DOHH2 (cell line): ENCODE data around the gene DISC1.

Experiments
- H3F3A ChIP-seq: fragments of 200-600 bp; sonication (generic), shearing (Covaris generic); 2 replicates; pipeline ENCODE4 v1.6.0; 2016; ENCODE audit warnings: antibody characterized with exemption, mild to moderate bottlenecking; ENCODE audit not compliant: control insufficient read depth, insufficient read depth
- H3K27ac ChIP-seq: fragments of 200-600 bp; sonication (generic); 2 replicates; pipeline ENCODE4 v1.5.1; 2014; ENCODE audit warnings: low read depth, mild to moderate bottlenecking, low read length, moderate library complexity
- H3K27me3 ChIP-seq: fragments of 200-600 bp; sonication (generic); 2 replicates; pipeline ENCODE4 v1.6.1; 2014; ENCODE audit warnings: mild to moderate bottlenecking, low read length, mixed read lengths; ENCODE audit not compliant: control insufficient read depth
- H3K36me3 ChIP-seq: fragments of 200-600 bp; sonication (generic); 2 replicates; pipeline ENCODE4 v1.6.1; 2014; ENCODE audit warnings: mild to moderate bottlenecking, low read length, moderate library complexity, mixed read lengths; ENCODE audit not compliant: control insufficient read depth
- H3K4me1 ChIP-seq: fragments of 200-600 bp; sonication (generic); 2 replicates; pipeline ENCODE4 v1.6.1; 2014; ENCODE audit warnings: mild to moderate bottlenecking, low read length, mixed read lengths; ENCODE audit not compliant: control insufficient read depth
- H3K4me2 ChIP-seq: fragments of 200-600 bp; sonication (generic); 2 replicates; pipeline ENCODE4 v1.6.0; 2014; ENCODE audit warnings: mild to moderate bottlenecking, low read length, moderate library complexity
- H3K4me3 ChIP-seq: fragments of 200-600 bp; sonication (generic); 2 replicates; pipeline ENCODE4 v1.5.1; 2014; ENCODE audit warnings: mild to moderate bottlenecking, low read length, mixed read lengths
- H3K79me2 ChIP-seq: fragments of 200-600 bp; sonication (generic); 2 replicates; pipeline ENCODE4 v1.6.1; 2014; ENCODE audit warnings: mild to moderate bottlenecking, low read length, mixed read lengths; ENCODE audit not compliant: control insufficient read depth
- H3K9me2 ChIP-seq: fragments of 200-600 bp; sonication (generic); replicated peaks from 2 replicates; pipeline ENCODE4 v1.6.1; 2014; ENCODE audit warnings: mild to moderate bottlenecking, low read length, mixed read lengths; ENCODE audit not compliant: control insufficient read depth
- H3K9me3 ChIP-seq: fragments of 200-600 bp; sonication (generic); 2 replicates; pipeline ENCODE4 v1.6.1; 2014; ENCODE audit warnings: antibody characterized with exemption, low read length, mixed read lengths; ENCODE audit not compliant: control insufficient read depth, insufficient read depth
- H4K20me1 ChIP-seq: fragments of 200-600 bp; sonication (generic); 2 replicates; pipeline ENCODE4 v1.6.0; 2014; ENCODE audit warnings: low read depth, mild to moderate bottlenecking, antibody characterized with exemption, low read length, moderate library complexity; ENCODE audit not compliant: control insufficient read depth, insufficient read depth
- EZH2phosphoT487 ChIP-seq: fragments of 200-600 bp; sonication (generic); IDR thresholded peaks from 2 replicates; pipeline ENCODE4 v1.6.1; 2017; ENCODE audit warnings: borderline replicate concordance, mild to moderate bottlenecking, antibody characterized with exemption, low read length, moderate library complexity, mixed read lengths
- TF ChIP-seq, protein P1 (sequence below): fragments of 200-600 bp; sonication (generic); IDR thresholded peaks from one replicate; pipeline ENCODE4 v1.5.1; 2014; ENCODE audit warnings: antibody characterized with exemption, mild to moderate bottlenecking, low read depth, low read length; ENCODE audit not compliant: poor library complexity, severe bottlenecking

Gene DISC1

GRCh38 chr1:231828182-231828920, 201.8 kb downstream of the DISC1 start:
- Histone ChIP-seq H3K27ac (no peak overlapping the region), H3K4me2 (no peak overlapping the region)

GRCh38 chr1:231829332-231829731, 202.7 kb downstream of the DISC1 start:
- no peaks in the 10 kb centered on the region for H3K27me3 ChIP-seq
- no peaks in the 10 kb centered on the region for H3K36me3 ChIP-seq
- H3K4me3 ChIP-seq = no peak overlapping the region
- no peaks in the 10 kb centered on the region for H3K9me2 ChIP-seq
- no peak for TF ChIP-seq EZH2phosphoT487
- TF ChIP-seq, protein P1, sequence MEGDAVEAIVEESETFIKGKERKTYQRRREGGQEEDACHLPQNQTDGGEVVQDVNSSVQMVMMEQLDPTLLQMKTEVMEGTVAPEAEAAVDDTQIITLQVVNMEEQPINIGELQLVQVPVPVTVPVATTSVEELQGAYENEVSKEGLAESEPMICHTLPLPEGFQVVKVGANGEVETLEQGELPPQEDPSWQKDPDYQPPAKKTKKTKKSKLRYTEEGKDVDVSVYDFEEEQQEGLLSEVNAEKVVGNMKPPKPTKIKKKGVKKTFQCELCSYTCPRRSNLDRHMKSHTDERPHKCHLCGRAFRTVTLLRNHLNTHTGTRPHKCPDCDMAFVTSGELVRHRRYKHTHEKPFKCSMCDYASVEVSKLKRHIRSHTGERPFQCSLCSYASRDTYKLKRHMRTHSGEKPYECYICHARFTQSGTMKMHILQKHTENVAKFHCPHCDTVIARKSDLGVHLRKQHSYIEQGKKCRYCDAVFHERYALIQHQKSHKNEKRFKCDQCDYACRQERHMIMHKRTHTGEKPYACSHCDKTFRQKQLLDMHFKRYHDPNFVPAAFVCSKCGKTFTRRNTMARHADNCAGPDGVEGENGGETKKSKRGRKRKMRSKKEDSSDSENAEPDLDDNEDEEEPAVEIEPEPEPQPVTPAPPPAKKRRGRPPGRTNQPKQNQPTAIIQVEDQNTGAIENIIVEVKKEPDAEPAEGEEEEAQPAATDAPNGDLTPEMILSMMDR = no peak
- H3K4me2 ChIP-seq = no peak overlapping the region
- H3K9me3 ChIP-seq = no peaks in the 10 kb centered on the region
- no peaks in the 10 kb centered on the region for H4K20me1 ChIP-seq
- H3K27ac ChIP-seq = no peak overlapping the region
- no peaks in the 10 kb centered on the region for H3F3A ChIP-seq
- no peaks in the 10 kb centered on the region for H3K4me1 ChIP-seq
- no peaks in the 10 kb centered on the region for H3K79me2 ChIP-seq

More at GRCh38 chr1:231828182-231828920, 201.8 kb downstream of the DISC1 start:
- no peak overlapping the region for H3K4me3 ChIP-seq
- H3K79me2 ChIP-seq = no peaks in the 10 kb centered on the region
- H4K20me1 ChIP-seq = no peaks in the 10 kb centered on the region
- no peaks in the 10 kb centered on the region for H3K36me3 ChIP-seq
- H3K9me2 ChIP-seq = no peaks in the 10 kb centered on the region
- no peaks in the 10 kb centered on the region for H3K9me3 ChIP-seq
- no peak for TF ChIP-seq EZH2phosphoT487
- TF ChIP-seq, protein P1 = no peak
- H3K4me1 ChIP-seq = no peaks in the 10 kb centered on the region
- H3F3A ChIP-seq = no peaks in the 10 kb centered on the region
- no peaks in the 10 kb centered on the region for H3K27me3 ChIP-seq

GRCh38 chr1:231836227-231836893, 209.8 kb downstream of the DISC1 start:
- Histone ChIP-seq H3K27ac (no peak overlapping the region), H3K4me3 (no peak overlapping the region), H3K9me2 (no peaks in the 10 kb centered on the region), H3K9me3 (no peaks in the 10 kb centered on the region), H4K20me1 (no peaks in the 10 kb centered on the region), H3K27me3 (peaks cover 8% of the 10 kb centered on the region), H3K36me3 (no peaks in the 10 kb centered on the region), H3K4me2 (no peak overlapping the region), H3F3A (no peaks in the 10 kb centered on the region), H3K4me1 (no peaks in the 10 kb centered on the region), H3K79me2 (no peaks in the 10 kb centered on the region)
- no peak for TF ChIP-seq EZH2phosphoT487
- TF ChIP-seq, protein P1 = no peak
